ENCODE measurements around the gene FXYD1.

FXYD1 gene

DNA sequence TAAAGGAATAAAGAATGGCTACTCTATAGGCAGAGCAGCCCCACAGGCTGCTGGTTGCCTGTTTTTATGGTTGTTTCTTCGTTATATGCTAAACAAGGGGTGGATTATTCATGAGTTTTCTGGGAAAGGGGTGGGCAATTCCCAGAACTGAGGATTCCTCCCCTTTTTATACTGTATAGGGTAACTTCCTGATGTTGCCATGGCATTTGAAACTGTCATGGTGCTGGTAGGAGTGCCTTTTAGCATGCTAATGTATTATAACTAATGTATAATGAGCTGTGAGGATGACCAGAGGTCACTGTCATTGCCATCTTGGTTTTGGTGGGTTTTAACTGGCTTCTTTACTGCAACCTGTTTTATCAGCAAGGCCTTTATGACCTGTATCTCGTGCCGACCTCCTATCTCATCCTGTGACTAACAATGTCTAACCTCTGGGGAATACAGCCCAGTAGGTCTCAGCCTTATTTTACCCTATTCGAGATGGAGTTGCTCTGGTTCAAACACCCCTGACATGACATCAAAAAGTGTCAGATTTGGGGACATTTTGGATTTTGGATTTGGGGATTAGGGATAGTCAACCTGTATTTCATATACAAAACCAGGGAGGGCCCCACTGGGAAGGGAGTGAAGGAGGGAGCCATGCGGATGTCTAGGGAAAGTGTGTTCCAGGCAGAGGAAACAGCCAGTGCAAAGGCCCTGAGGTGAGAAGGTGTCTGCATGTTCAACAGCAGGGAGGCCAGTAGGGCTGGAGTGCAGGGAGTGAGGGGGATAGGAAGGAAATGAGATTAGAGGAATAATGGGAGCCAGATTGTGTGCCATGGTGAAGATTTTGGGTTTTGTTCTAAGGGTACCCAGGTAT, 26.8 kb downstream of the FXYD1 start:
- DNase-seq = no peak

DNA sequence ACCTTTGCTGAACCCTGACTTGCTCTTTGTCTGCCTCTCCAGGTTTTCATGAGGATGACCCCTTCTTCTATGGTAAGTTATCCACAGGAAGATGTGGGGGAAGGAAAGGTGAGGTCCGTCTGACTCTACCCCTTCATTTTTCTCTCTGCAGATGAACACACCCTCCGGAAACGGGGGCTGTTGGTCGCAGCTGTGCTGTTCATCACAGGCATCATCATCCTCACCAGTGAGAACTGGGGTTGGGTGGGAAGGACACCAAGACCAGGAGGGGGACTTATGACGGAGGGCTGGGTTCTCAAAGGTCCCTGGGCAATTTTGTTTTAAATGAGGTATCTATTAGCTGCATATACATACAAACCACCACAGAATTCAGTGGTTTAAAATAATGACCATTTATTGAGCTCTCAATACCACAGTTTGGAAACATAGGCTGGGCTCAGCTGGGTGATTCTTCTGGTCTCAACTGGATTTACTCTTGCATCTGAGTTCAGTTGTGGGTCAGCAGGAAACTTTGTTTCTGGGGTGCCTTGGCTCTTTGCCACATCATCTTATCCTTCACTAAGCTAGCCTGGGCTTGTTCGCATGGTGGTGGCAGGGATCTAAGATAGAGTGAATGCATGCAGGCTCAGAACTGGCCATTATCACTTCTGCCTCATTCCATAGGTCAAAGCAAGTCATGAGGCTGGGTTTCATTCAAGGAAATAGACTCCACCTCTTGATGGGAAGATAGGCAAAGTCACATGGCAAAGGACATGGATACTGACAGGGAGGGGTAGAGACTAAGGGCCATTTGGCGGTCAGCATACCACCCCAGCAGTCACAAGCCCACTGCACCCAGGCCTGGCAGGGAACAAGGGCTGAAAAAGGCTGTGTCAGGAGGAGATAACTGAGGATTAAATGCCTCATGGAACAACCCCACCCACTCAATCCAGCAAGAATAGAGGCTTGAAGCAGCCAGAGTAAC, 27.8 kb downstream of the FXYD1 start:
- DNase-seq = no peak

DNA sequence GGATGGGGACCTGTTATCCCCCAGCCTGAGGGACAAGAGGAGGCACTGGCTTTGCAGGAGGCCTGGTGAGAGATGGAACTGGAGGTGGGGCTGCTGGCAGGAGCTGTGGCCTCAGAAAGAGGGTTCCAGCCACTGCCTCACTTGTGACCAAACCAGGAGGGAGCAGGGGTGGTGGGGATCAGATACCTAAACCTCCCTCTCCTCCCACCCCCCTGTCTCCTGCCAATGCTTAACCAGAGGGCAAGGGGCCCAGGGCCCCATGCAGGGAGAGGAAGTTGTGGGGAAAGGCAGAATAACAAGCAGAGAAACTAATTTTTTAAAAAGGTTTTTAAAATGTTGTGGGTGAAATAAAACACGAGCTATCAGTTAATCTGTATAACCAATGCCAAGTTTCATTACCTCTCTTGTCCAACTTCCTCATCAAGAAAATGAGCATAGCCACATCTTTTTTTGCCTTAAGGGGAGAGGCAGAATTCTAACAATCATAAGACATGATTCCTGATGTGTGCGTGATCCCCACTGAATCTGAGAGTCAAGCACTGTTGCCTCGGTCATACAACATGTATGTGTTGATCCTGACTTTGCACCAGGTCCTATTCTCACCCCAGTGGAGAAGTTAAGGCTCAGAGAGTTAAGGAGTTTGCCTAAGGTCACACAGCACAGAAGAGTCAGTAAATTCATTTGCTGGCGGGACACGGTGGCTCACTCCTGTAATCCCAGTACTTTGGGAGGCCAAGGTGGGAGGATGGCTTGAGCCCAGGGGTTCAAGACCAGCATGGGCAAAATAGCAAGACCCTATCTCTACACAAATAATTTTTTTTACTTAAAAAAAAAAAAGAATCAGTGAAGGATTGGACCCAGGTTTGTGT, 28.9 kb downstream of the FXYD1 start:
- DNase-seq = no peak

DNA sequence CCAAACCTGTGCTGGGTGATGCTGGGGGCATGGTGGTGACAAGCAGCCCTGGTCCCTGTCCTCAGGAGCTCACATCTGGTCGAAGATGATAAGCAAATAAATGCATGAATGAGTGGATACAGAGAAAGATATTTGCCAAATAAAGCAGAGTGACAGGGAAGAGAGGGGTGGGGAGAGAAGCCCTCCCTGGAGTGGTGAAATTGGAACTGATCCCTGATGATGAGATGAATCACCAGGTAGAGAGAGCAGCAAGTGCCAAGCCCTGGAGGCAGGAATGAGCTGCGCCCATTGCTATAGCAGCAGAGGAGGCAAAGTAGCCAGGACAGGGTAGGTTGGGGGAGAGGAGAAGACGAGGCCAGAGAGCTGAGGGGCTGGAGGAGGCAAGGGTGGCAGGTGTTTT, 29.6 kb downstream of the FXYD1 start:
- DNase-seq = no peak

DNA sequence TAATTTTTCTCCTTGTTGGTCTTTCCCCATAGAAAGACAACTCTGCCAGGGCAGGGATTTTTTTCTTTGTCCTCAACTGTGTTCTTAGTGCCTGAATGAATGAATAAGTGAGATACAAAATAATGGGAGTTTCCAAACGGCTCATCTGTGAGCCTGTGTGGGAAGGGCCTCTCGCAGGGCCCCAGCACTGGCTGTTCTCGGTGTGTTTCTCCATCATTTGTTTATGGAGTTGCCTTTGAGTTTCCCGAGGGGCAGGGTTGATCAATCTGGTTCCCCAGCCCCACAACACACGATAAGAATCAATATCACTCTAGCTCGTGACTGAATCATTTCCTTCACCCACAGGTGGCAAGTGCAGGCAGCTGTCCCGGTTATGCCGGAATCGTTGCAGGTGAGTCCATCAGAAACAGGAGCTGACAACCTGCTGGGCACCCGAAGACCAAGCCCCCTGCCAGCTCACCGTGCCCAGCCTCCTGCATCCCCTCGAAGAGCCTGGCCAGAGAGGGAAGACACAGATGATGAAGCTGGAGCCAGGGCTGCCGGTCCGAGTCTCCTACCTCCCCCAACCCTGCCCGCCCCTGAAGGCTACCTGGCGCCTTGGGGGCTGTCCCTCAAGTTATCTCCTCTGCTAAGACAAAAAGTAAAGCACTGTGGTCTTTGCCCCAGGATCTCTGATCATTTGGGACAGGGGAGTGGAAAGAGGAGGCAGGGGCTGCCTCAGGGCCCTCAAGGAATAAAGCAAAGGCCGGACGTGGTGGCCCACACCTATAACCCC, 30.8 kb downstream of the FXYD1 start:
- DNase-seq = no peak

DNA sequence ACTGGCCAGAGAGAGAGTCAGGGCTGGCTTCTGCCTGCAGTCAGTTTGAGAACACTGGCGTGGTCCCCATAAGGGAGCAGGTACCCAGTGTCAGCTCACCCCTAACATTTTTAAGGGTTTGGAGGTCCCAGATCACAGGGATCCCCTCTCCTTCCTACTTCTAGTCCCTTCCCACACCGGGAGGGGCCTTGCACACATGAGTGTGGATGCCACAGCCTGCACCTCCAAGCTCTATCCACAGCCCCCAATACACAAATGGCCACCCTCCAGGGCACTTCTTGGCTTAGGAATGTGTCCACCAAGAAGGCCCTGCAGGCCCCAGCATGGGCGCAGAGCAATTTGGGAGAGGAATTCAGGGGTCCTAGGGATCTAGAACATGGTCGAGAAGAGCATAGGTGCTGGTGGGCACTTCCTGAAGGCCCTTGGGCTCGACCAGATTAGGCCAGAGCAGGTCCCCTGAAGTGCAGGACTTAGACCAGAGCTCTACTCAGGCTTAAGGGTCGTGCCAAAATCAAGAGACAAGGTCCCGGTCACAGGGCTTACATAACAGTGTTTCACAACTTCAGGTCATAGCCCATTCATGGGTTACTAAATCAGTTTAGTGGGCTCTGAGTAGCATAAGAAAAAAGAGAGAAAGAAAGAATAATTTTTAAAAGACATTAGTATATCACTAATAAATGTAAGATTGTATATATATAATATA, 31.9 kb downstream of the FXYD1 start:
- DNase-seq = no peak

DNA sequence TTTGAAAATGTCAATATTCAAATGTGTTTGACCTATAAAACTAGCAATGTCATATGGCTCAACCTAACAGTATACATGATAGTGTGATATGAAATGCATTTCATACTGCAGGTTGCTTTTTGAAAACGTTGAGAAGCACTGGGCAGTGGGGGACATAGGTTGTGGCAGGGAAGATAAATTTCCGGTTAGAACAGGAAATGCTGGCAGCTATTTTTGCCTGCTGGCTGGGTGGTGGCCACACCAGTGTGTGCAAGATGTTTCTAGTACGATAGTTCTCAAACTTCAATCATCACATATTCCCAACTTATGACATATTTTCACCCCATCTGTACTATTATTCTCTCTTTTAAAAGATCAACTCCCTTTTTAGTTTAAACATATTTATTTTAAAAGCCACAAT, 33.1 kb downstream of the FXYD1 start:
- no peak for DNase-seq

DNA sequence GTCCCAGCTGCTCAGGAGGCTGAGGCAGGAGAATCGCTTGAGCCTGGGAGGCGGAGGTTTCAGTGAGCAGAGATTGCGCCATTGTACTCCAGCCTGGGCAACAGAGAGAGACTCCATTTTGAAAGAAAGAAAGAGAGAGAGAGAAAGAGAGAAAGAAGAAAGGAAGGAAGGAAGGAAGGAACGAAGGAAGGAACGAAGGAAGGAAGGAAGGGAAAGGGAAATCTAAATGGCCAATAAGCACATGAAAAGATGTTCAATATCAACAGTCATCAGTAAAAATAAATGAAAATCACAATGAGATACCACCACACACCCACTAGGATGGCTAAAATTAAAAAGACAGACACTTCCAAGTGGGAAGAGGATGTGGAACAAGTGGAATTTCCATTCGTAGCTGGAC, 35.6 kb downstream of the FXYD1 start:
- DNase-seq = no peak

DNA sequence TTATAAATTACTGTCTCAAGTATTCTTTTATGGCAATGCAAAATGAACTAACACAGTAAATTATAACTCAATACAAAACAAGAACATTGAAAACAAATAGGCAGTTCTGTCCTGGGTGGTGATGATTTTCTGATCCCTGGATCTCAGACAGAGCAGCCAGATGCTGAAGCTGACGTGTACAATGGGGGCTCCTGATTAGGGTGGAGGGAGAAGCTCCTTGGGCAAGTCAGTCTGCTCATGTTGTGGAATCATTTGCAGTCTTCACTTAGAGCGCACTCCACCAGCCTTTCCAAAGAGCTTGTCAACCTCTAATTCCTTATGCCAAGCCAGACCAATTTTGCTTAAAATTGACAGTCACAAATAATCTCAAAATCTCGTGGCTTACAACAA, 37.6 kb downstream of the FXYD1 start:
- DNase-seq = no peak

DNA sequence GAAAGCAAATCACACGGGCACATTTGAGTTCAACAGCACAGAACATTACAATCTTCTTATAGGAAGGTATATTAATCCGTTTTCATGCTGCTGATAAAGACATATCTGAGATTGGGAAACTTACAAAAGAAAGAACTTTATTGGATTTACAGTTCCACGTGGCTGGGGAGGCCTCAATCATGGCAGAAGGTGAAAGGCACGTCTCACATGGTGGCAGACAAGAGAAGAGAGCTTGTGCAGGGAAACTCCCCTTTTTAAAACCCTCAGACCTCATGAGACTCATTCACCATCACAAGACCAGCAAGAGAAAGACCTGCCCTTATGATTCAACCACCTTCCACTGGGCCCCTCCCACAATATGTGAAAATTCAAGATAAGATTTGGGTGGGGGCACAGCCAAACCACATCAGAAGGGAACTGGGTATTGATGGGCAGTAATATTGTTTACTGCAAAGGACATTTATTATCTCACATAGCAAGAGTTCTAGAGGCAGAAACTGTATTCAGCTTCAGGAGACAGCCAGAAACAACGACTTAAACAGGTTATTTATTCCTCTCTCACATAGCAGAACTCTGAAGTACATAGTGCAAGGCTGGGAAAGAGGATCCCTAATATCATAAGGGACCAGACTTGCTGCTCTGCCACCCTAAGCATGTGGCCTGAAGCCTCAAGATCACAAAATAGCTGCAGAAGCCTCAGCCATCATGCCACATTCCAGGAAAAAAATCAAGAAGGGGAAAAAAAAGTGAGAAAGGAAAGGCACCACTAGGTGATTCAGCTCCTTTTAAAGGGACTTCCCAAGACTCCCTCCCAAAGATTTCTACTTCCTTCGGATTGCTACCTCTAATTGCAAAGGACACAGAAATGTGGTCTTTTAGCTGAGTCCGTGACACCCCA, 39.0 kb downstream of the FXYD1 start:
- DNase-seq = no peak

DNA sequence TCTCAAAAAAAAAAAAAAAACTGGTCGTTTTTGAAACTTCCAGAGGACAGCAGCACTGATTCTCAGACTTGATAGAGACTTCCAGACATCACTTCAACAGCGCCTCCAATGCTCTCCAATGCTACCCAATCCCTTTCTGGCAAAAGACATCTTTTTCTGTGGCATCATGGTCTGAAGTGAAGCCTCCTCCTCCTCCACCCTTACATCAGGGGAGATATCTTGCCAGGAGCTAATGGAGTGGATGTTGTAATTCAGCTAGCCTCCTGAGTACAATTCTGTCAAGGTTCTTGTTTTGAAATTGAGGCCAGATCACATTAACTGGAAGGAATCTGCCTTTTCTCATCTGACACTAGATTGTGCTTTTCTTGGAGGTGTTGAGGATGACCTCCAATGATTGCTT, 40.1 kb downstream of the FXYD1 start:
- DNase-seq = no peak

DNA sequence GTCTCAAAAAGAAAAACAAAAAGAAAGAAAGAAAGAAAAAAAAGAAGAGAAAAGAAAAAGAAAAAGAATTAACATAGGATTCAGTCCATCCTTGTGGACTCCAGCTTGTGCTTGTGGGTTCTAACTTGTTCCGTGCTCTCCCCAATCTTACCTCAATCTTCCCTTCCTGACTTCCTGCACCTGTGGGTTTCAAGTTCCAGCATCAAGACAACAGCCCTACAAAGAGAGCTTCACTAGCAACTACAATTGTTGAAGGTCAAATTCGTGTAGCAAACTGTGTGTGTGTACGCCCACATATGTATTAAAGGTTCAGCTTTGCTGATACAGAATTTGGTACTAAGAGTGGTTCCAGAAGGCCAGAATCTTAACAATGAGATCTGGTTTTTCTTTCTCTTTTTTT, 41.2 kb downstream of the FXYD1 start:
- no peak for DNase-seq

DNA sequence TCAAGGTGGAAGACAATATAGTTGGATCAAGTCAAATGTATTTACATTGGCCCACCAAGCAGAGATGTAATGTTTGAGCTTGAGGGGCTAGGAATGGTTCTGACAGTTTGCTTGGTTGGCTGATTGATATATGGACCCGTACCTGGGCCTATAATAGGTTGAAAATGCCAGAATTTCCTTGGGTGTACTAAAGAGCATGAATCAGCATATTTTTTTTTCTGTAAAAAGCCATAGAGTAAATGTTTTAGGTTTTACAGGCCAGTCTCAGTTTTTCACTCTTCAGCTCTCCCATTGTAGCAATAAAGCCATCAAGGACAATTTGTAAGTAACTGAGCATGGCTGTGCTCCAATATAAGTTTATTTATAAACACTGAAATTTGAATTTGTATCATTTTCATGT, 42.8 kb downstream of the FXYD1 start:
- no peak for DNase-seq

DNA sequence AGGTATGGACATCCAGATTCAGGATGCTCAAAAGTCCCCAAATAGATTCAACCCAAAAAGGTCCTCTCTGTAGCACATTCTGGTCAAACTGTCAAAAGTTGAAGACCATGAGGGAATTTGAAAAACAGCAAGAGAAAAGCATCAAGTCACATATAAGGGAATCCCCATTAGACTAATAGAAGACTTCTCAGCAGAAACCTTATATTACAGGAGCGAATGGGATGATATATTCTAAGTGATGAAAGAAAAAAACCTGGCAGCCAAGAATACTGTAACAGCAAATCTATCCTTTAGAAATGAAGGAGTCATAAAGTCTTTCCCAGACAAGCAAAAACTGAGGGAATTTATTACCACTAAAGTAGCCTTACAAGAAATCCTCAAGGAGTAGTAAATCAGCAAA, 45.6 kb downstream of the FXYD1 start:
- no peak for DNase-seq

DNA sequence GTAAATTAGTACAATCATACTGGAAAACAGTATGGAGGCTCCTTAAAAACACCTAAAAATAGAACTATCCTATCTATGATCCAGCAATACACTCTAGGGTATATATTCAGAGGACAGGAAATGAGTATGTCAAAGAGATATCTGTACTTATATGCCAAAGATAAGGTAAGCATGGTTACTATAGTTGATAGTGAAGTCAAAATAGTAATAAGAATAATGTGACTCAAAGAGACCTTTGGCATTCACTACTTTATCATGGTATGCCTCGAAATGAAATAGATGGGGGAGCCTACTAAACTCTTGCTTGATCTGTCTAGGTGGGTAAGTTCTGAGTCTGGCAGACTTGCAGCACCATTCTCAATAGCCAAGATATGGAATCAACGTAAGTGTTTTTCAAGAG, 46.3 kb downstream of the FXYD1 start:
- no peak for DNase-seq
